ENCODE measurements around the gene ANKRD66.

The ANKRD66 gene

DNA sequence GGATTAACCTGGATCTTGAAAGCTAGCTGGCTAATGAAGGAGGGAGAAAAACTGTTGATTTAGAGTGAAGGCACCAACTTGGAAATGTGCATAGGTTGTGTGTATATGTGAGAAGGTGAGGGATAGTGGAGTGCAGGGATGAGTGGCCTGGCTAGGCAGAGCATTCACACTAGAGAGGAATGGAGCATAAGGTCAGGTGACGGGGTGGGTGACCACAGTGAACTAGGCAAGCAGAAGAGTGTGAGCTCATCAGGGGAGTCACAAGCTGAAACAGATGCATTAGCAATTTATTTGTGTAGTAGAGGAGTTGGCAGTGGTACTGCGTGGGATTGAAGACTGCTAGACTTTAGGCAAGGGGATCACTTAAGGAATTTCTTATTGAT lies 10.5 kb downstream of the ANKRD66 start (continued):
- TF ChIP-seq, protein P1, sequence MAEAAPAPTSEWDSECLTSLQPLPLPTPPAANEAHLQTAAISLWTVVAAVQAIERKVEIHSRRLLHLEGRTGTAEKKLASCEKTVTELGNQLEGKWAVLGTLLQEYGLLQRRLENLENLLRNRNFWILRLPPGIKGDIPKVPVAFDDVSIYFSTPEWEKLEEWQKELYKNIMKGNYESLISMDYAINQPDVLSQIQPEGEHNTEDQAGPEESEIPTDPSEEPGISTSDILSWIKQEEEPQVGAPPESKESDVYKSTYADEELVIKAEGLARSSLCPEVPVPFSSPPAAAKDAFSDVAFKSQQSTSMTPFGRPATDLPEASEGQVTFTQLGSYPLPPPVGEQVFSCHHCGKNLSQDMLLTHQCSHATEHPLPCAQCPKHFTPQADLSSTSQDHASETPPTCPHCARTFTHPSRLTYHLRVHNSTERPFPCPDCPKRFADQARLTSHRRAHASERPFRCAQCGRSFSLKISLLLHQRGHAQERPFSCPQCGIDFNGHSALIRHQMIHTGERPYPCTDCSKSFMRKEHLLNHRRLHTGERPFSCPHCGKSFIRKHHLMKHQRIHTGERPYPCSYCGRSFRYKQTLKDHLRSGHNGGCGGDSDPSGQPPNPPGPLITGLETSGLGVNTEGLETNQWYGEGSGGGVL (tag by site-specific recombination; IDR thresholded peaks at IDR 0.05): peak; percentile 60
- TF ChIP-seq ZNF335 (tag by site-specific recombination; conservative IDR thresholded peaks at IDR 0.05) (0 out of 2 replicates have a peak, but pooled peaks have one; percentile 25), SCRT2 (tag by site-specific recombination; IDR thresholded peaks at IDR 0.05) (peak; percentile 66), ZNF629 (tag by site-specific recombination; IDR thresholded peaks at IDR 0.05) (peak; percentile 50), OSR2 (tag by site-specific recombination; IDR thresholded peaks at IDR 0.05) (no peak; the same call in 1 of the 2 replicates), ZNF18 (tag by site-specific recombination; IDR thresholded peaks at IDR 0.05) (peak; percentile 71), ZNF473 (tag by site-specific recombination; IDR thresholded peaks at IDR 0.05) (no peak), ZBTB17 (tag by site-specific recombination; IDR thresholded peaks at IDR 0.05) (peak; percentile 78), ZBTB48 (tag by site-specific recombination; IDR thresholded peaks at IDR 0.05) (peak; percentile 44; the same call in 1 of the 2 replicates), KLF17 (tag by site-specific recombination; IDR thresholded peaks at IDR 0.05) (no peak), ZNF677 (tag by site-specific recombination; IDR thresholded peaks at IDR 0.05) (no peak), ZNF121 (tag by site-specific recombination; IDR thresholded peaks at IDR 0.05) (no peak), ZNF10 (tag by site-specific recombination; IDR thresholded peaks at IDR 0.05) (peak; percentile 80; the same call in 1 of the 2 replicates), PBX3 (CRISPR knock-in tag; IDR thresholded peaks at IDR 0.05) (no peak), ZNF639 (tag by site-specific recombination; IDR thresholded peaks at IDR 0.05) (peak; percentile 36; the same call in 1 of the 2 replicates), ZXDB (tag by site-specific recombination; IDR thresholded peaks at IDR 0.05) (no peak), ZNF155 (tag by site-specific recombination; IDR thresholded peaks at IDR 0.05) (no peak), ZFHX2 (tag by site-specific recombination; conservative IDR thresholded peaks at IDR 0.05) (peak; percentile 51), ZNF404 (tag by site-specific recombination; IDR thresholded peaks at IDR 0.05) (no peak), ZIC2 (tag by site-specific recombination; IDR thresholded peaks at IDR 0.05) (no peak), ZNF600 (tag by site-specific recombination; IDR thresholded peaks at IDR 0.05) (peak; percentile 71; the same call in 1 of the 2 replicates), ZFP37 (tag by site-specific recombination; IDR thresholded peaks at IDR 0.05) (peak; percentile 69; the same call in 1 of the 2 replicates)
- TF ChIP-seq, protein P2, sequence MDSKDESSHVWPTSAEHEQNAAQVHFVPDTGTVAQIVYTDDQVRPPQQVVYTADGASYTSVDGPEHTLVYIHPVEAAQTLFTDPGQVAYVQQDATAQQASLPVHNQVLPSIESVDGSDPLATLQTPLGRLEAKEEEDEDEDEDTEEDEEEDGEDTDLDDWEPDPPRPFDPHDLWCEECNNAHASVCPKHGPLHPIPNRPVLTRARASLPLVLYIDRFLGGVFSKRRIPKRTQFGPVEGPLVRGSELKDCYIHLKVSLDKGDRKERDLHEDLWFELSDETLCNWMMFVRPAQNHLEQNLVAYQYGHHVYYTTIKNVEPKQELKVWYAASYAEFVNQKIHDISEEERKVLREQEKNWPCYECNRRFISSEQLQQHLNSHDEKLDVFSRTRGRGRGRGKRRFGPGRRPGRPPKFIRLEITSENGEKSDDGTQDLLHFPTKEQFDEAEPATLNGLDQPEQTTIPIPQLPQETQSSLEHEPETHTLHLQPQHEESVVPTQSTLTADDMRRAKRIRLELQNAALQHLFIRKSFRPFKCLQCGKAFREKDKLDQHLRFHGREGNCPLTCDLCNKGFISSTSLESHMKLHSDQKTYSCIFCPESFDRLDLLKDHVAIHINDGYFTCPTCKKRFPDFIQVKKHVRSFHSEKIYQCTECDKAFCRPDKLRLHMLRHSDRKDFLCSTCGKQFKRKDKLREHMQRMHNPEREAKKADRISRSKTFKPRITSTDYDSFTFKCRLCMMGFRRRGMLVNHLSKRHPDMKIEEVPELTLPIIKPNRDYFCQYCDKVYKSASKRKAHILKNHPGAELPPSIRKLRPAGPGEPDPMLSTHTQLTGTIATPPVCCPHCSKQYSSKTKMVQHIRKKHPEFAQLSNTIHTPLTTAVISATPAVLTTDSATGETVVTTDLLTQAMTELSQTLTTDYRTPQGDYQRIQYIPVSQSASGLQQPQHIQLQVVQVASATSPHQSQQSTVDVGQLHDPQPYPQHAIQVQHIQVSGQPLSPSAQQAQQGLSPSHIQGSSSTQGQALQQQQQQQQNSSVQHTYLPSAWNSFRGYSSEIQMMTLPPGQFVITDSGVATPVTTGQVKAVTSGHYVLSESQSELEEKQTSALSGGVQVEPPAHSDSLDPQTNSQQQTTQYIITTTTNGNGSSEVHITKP (tag by site-specific recombination; IDR thresholded peaks at IDR 0.05): 0 out of 2 replicates have a peak, but pooled peaks have one; percentile 71
- TF ChIP-seq, protein P3, sequence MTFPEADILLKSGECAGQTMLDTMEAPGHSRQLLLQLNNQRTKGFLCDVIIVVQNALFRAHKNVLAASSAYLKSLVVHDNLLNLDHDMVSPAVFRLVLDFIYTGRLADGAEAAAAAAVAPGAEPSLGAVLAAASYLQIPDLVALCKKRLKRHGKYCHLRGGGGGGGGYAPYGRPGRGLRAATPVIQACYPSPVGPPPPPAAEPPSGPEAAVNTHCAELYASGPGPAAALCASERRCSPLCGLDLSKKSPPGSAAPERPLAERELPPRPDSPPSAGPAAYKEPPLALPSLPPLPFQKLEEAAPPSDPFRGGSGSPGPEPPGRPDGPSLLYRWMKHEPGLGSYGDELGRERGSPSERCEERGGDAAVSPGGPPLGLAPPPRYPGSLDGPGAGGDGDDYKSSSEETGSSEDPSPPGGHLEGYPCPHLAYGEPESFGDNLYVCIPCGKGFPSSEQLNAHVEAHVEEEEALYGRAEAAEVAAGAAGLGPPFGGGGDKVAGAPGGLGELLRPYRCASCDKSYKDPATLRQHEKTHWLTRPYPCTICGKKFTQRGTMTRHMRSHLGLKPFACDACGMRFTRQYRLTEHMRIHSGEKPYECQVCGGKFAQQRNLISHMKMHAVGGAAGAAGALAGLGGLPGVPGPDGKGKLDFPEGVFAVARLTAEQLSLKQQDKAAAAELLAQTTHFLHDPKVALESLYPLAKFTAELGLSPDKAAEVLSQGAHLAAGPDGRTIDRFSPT (tag by site-specific recombination; IDR thresholded peaks at IDR 0.05): peak; percentile 38; the same call in 1 of the 2 replicates
- TF ChIP-seq, protein P4, sequence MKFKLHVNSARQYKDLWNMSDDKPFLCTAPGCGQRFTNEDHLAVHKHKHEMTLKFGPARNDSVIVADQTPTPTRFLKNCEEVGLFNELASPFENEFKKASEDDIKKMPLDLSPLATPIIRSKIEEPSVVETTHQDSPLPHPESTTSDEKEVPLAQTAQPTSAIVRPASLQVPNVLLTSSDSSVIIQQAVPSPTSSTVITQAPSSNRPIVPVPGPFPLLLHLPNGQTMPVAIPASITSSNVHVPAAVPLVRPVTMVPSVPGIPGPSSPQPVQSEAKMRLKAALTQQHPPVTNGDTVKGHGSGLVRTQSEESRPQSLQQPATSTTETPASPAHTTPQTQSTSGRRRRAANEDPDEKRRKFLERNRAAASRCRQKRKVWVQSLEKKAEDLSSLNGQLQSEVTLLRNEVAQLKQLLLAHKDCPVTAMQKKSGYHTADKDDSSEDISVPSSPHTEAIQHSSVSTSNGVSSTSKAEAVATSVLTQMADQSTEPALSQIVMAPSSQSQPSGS (tag by site-specific recombination; IDR thresholded peaks at IDR 0.05; ENCODE audit: low read depth): no peak
